NCI-H510A treated with DMSO at 0.1 percent for 48 hours (cell line): ENCODE data around the gene CORO7.
"Not testable (repeated sequence)": the region's sequence is repeated elsewhere in the genome, so short reads cannot be mapped to it uniquely, and the experiment has no call there.

Experiments used
- DNase-seq: peaks from one replicate; lab custom pipeline; 2025; lab: John Stamatoyannopoulos, UW

CORO7 gene

GRCh38 chr16:4336701-4337539 is 79.5 kb downstream of the CORO7 start:
- no peak for DNase-seq

- DNase-seq, result no peak
Measured at GRCh38 chr16:4334724-4335495, 81.5 kb downstream of the CORO7 start.

GRCh38 chr16:4333714-4334113 is 82.7 kb downstream of the CORO7 start:
- DNase-seq, result not testable (repeated sequence)

- DNase-seq, result no peak
Measured at GRCh38 chr16:4333308-4333638, 83.1 kb downstream of the CORO7 start.

GRCh38 chr16:4332623-4333307 is 83.6 kb downstream of the CORO7 start:
- no peak for DNase-seq

- no peak for DNase-seq
Measured at GRCh38 chr16:4332083-4332482, 84.3 kb downstream of the CORO7 start.

GRCh38 chr16:4330277-4330874 is 86.0 kb downstream of the CORO7 start:
- DNase-seq, result peak; percentile 7

- no peak for DNase-seq
Measured at GRCh38 chr16:4328782-4329775, 87.3 kb downstream of the CORO7 start.

GRCh38 chr16:4328046-4328781 is 88.2 kb downstream of the CORO7 start:
- no peak for DNase-seq

- DNase-seq, result no peak
Measured at GRCh38 chr16:4327386-4328045, 88.9 kb downstream of the CORO7 start.

GRCh38 chr16:4325253-4325758 is 91.1 kb downstream of the CORO7 start:
- no peak for DNase-seq

GRCh38 chr16:4324492-4325252 is 91.7 kb downstream of the CORO7 start:
- no peak for DNase-seq

GRCh38 chr16:4323845-4324488 is 92.4 kb downstream of the CORO7 start:
- DNase-seq, result no peak

GRCh38 chr16:4323071-4323844 is 93.1 kb downstream of the CORO7 start:
- DNase-seq, result no peak

- no peak for DNase-seq
Measured at GRCh38 chr16:4322121-4323052, 94.0 kb downstream of the CORO7 start.
